ENCODE data around the gene CEMIP.
A peak's percentile ranks its signal among the peaks of the same experiment; 100 is the strongest.

CEMIP gene

DNA sequence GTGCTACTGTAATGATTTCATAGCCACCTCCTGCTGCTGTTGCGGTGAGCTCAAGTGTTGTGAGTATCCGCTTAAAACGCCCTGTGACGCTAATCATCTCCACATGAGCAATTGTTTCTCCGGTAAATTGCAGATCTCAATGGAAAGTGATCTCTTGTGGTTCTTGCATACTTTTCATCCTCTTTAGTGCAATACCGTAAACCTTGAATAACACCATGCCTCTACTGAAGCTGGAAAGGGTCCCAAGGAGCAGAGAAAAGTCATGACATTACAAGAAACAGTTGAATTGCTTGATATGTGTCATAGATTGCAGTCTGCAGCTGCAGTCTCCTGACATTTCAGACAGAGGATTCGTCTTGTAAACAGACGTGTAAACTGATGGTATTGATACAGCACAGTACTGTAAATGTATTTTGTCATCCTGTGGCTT lies 6.0 kb upstream of the CEMIP start (continued):
- peak; percentile 87 for TF ChIP-seq BCL11B (tag by site-specific recombination; IDR thresholded peaks at IDR 0.05; ENCODE audit: low read depth)
- TF ChIP-seq, protein P1, sequence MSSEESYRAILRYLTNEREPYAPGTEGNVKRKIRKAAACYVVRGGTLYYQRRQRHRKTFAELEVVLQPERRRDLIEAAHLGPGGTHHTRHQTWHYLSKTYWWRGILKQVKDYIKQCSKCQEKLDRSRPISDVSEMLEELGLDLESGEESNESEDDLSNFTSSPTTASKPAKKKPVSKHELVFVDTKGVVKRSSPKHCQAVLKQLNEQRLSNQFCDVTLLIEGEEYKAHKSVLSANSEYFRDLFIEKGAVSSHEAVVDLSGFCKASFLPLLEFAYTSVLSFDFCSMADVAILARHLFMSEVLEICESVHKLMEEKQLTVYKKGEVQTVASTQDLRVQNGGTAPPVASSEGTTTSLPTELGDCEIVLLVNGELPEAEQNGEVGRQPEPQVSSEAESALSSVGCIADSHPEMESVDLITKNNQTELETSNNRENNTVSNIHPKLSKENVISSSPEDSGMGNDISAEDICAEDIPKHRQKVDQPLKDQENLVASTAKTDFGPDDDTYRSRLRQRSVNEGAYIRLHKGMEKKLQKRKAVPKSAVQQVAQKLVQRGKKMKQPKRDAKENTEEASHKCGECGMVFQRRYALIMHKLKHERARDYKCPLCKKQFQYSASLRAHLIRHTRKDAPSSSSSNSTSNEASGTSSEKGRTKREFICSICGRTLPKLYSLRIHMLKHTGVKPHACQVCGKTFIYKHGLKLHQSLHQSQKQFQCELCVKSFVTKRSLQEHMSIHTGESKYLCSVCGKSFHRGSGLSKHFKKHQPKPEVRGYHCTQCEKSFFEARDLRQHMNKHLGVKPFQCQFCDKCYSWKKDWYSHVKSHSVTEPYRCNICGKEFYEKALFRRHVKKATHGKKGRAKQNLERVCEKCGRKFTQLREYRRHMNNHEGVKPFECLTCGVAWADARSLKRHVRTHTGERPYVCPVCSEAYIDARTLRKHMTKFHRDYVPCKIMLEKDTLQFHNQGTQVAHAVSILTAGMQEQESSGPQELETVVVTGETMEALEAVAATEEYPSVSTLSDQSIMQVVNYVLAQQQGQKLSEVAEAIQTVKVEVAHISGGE (tag by site-specific recombination; conservative IDR thresholded peaks at IDR 0.05; ENCODE audit: low read depth): no peak
- TF ChIP-seq ZNF416 (tag by site-specific recombination; IDR thresholded peaks at IDR 0.05): no peak
- no peak for TF ChIP-seq ZNF707 (tag by site-specific recombination; IDR thresholded peaks at IDR 0.05)
- TF ChIP-seq ZBTB26 (tag by site-specific recombination; optimal IDR thresholded peaks at IDR 0.05): no peak
- TF ChIP-seq, protein P2, sequence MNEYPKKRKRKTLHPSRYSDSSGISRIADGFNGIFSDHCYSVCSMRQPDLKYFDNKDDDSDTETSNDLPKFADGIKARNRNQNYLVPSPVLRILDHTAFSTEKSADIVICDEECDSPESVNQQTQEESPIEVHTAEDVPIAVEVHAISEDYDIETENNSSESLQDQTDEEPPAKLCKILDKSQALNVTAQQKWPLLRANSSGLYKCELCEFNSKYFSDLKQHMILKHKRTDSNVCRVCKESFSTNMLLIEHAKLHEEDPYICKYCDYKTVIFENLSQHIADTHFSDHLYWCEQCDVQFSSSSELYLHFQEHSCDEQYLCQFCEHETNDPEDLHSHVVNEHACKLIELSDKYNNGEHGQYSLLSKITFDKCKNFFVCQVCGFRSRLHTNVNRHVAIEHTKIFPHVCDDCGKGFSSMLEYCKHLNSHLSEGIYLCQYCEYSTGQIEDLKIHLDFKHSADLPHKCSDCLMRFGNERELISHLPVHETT (tag by site-specific recombination; IDR thresholded peaks at IDR 0.05): peak; percentile 92
- TF ChIP-seq ZNF202 (tag by site-specific recombination; IDR thresholded peaks at IDR 0.05; ENCODE audit: borderline replicate concordance): no peak
- TF ChIP-seq ZNF10 (tag by site-specific recombination; IDR thresholded peaks at IDR 0.05): peak; percentile 69
- TF ChIP-seq ZNF211 (tag by site-specific recombination; IDR thresholded peaks at IDR 0.05; ENCODE audit: low read depth): no peak
- no peak for TF ChIP-seq ZNF280D (tag by site-specific recombination; IDR thresholded peaks at IDR 0.05)
- TF ChIP-seq ZNF768 (tag by site-specific recombination; IDR thresholded peaks at IDR 0.05): no peak
- TF ChIP-seq ZNF112 (tag by site-specific recombination; IDR thresholded peaks at IDR 0.05): no peak
- no peak for TF ChIP-seq ZNF335 (tag by site-specific recombination; conservative IDR thresholded peaks at IDR 0.05)
- no peak for TF ChIP-seq ZNF274 (IDR thresholded peaks at IDR 0.05; ENCODE audit: low read length)
- TF ChIP-seq ZNF274 (tag by site-specific recombination; IDR thresholded peaks at IDR 0.05; ENCODE audit: borderline replicate concordance): no peak
- TF ChIP-seq ZNF621 (tag by site-specific recombination; IDR thresholded peaks at IDR 0.05): no peak
- TF ChIP-seq ZNF677 (tag by site-specific recombination; IDR thresholded peaks at IDR 0.05): no peak
- TF ChIP-seq AEBP2 (tag by site-specific recombination; IDR thresholded peaks at IDR 0.05; ENCODE audit: borderline replicate concordance): no peak
- no peak for TF ChIP-seq ZNF473 (tag by site-specific recombination; IDR thresholded peaks at IDR 0.05)
- no peak for TF ChIP-seq ZNF664 (tag by site-specific recombination; IDR thresholded peaks at IDR 0.05)
- no peak for TF ChIP-seq ZNF132 (tag by site-specific recombination; IDR thresholded peaks at IDR 0.05; ENCODE audit: borderline replicate concordance)
- TF ChIP-seq, protein P3, sequence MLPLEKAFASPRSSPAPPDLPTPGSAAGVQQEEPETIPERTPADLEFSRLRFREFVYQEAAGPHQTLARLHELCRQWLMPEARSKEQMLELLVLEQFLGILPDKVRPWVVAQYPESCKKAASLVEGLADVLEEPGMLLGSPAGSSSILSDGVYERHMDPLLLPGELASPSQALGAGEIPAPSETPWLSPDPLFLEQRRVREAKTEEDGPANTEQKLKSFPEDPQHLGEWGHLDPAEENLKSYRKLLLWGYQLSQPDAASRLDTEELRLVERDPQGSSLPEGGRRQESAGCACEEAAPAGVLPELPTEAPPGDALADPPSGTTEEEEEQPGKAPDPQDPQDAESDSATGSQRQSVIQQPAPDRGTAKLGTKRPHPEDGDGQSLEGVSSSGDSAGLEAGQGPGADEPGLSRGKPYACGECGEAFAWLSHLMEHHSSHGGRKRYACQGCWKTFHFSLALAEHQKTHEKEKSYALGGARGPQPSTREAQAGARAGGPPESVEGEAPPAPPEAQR (tag by site-specific recombination; IDR thresholded peaks at IDR 0.05): no peak
- TF ChIP-seq IKZF3 (tag by site-specific recombination; IDR thresholded peaks at IDR 0.05): peak; percentile 94
- TF ChIP-seq ZNF121 (tag by site-specific recombination; IDR thresholded peaks at IDR 0.05): no peak
- TF ChIP-seq ZNF292 (tag by site-specific recombination; IDR thresholded peaks at IDR 0.05; ENCODE audit: borderline replicate concordance, low read depth): no peak

All from HEK293 (cell line).